ENCODE results near the gene HSPB9.

GRCh38 chr17:42117397-42118125, 5.0 kb upstream of the HSPB9 start:
- TF ChIP-seq CTCF (conservative IDR thresholded peaks at IDR 0.05; ENCODE audit: low read depth, low read length) = no peak
- no peak for TF ChIP-seq EZH2 (IDR thresholded peaks at IDR 0.05; ENCODE audit: borderline replicate concordance, low read depth, low read length, poor library complexity, severe bottlenecking)
